ENCODE measurements around the gene PSMA2.

DNA sequence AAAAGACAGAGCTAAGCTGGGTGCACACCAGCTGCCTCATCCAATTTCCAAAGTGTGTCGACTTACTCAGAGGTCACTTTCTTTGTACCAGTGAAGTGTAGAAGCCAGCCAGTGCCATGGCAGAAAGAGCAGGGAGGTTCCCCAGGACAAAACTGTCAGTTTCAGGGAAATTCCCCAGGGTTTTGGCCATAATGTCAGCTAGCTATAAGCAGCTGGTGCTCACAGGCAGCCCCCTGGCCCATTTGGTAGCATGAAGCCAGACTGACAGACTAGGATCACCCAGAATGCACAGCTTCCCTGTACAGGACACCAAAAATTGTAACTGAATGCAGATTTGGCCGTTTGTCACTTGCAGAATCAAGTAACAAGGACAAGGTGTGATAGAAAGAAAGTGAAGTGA, 28.8 kb upstream of the PSMA2 start:
- TF ChIP-seq CTCF (IDR thresholded peaks at IDR 0.05) (no peak), POLR2A (IDR thresholded peaks at IDR 0.05) (no peak)
